Keratinocyte (primary cell): ENCODE measurements around the gene APH1B. TPM values are rescaled to one million over a fixed set of nuclear protein-coding genes. Genes with fewer than 3 reads are reported as not detected.

ENCODE experiments used
- DNase-seq: peaks from one replicate; pipeline ENCODE4 v3.0.0-alpha.2; 2011; ENCODE audit warnings: low read depth, missing footprints, low spot score
- FAIRE-seq: peaks from 2 replicates; lab custom pipeline; 2011; peaks lifted over from hg19 to GRCh38; lab: Jason Lieb, UNC
- H2AFZ ChIP-seq: 2 replicates; pipeline ENCODE4 v1.6.0; 2012; ENCODE audit warnings: low read length, control low read depth, inconsistent platforms; ENCODE audit not compliant: control insufficient read depth
- H3K27ac ChIP-seq: 2 replicates; pipeline ENCODE4 v1.5.1; 2011; ENCODE audit warnings: low read length; ENCODE audit not compliant: control insufficient read depth, insufficient read depth
- H3K27me3 ChIP-seq: 3 replicates; pipeline ENCODE4 v1.6.0; 2011; ENCODE audit warnings: low read length; ENCODE audit not compliant: control insufficient read depth, insufficient read depth; ENCODE audit errors: extremely low read depth
- H3K36me3 ChIP-seq, 2 experiments: 2 replicates in 1 of 2; 3 replicates in 1 of 2; pipeline ENCODE4 v1.5.1; 2011; ENCODE audit warnings: low read length in 2 of 2, mild to moderate bottlenecking in 1 of 2; ENCODE audit not compliant: control insufficient read depth in 2 of 2, insufficient read depth in 2 of 2; ENCODE audit errors: extremely low read depth in 1 of 2
- H3K4me1 ChIP-seq: 3 replicates; pipeline ENCODE4 v1.5.1; 2011; ENCODE audit warnings: low read length; ENCODE audit not compliant: control insufficient read depth, insufficient read depth; ENCODE audit errors: extremely low read depth
- H3K4me2 ChIP-seq: 3 replicates; pipeline ENCODE4 v1.6.0; 2011; ENCODE audit warnings: low read depth, low read length; ENCODE audit not compliant: control insufficient read depth, insufficient read depth; ENCODE audit errors: extremely low read depth
- H3K4me3 ChIP-seq, 3 experiments: fragments of 200-600 bp in 1 of 3; sonication (generic) in 1 of 3; 2 replicates in 2 of 3; 3 replicates in 1 of 3; pipeline ENCODE4 v1.5.1; 2011 to 2016; ENCODE audit warnings: low read length in 3 of 3, mild to moderate bottlenecking in 3 of 3, control low read depth in 2 of 3, inconsistent platforms in 1 of 3, low read depth in 1 of 3, mixed read lengths in 1 of 3, mixed run types in 1 of 3, moderate library complexity in 1 of 3; ENCODE audit not compliant: control insufficient read depth in 2 of 3, insufficient read depth in 2 of 3; ENCODE audit errors: extremely low read depth in 1 of 3
- H3K79me2 ChIP-seq: 2 replicates; pipeline ENCODE4 v1.6.0; 2012; ENCODE audit warnings: low read length; ENCODE audit not compliant: control insufficient read depth, insufficient read depth
- H3K9ac ChIP-seq: 3 replicates; pipeline ENCODE4 v1.6.0; 2011; ENCODE audit warnings: low read length; ENCODE audit not compliant: control insufficient read depth, insufficient read depth; ENCODE audit errors: extremely low read depth
- H3K9me1 ChIP-seq: 3 replicates; pipeline ENCODE4 v1.6.0; 2011; ENCODE audit warnings: low read length; ENCODE audit not compliant: control insufficient read depth, insufficient read depth; ENCODE audit errors: extremely low read depth
- H3K9me3 ChIP-seq: 2 replicates; pipeline ENCODE4 v1.5.1; 2012; ENCODE audit warnings: low read depth, low read length; ENCODE audit not compliant: control insufficient read depth
- H4K20me1 ChIP-seq: 3 replicates; pipeline ENCODE4 v1.6.0; 2011; ENCODE audit warnings: low read length; ENCODE audit not compliant: control insufficient read depth, insufficient read depth; ENCODE audit errors: extremely low read depth
- CTCF ChIP-seq, 3 experiments: IDR thresholded peaks in 1 of 3; conservative IDR thresholded peaks in 1 of 3; optimal IDR thresholded peaks in 1 of 3; 2 replicates in 2 of 3; 3 replicates in 1 of 3; pipeline versions ENCODE3 to v1.5.1; 2011; ENCODE audit warnings: low read length in 3 of 3, mild to moderate bottlenecking in 3 of 3, moderate library complexity in 2 of 3, control low read depth in 1 of 3, inconsistent platforms in 1 of 3; ENCODE audit not compliant: insufficient read depth in 2 of 3; ENCODE audit errors: extremely low read depth in 1 of 3
- EZH2 ChIP-seq: IDR thresholded peaks from one replicate; pipeline ENCODE4 v1.6.1; 2012; ENCODE audit warnings: inconsistent platforms, mild to moderate bottlenecking, low read length, moderate library complexity
- dilution Hi-C: fragments of 300-500 bp; cut with MboI; formaldehyde crosslinking; loops from one replicate; pipeline ENCODE4 v1.7.0; 2020; ENCODE audit warnings: low sequenced_read_pairs; ENCODE audit not compliant: extremely low pct_ligation_motif_present
- polyA plus RNA-seq, 5 experiments: library from polyadenylated mRNA; depleted of rRNA in 3 of 5; stranded (reverse) in 3 of 5; stranded (forward) in 1 of 5; unstranded in 1 of 5; fragments of >200 nt; gene quantifications; 1 replicate in 1 of 5; 2 replicates in 3 of 5; 3 replicates in 1 of 5; pipeline versions ENCODE4 v1.2.1 to v1.2.3, GENCODE V29; 2011 to 2012; ENCODE audit warnings: missing spikeins in 2 of 5, low read depth in 1 of 5, low replicate concordance in 1 of 5

The APH1B gene
- polyA plus RNA-seq, 1 donor (not counting 4 experiments of a cell fraction or from before 2014, with no cell fraction given) = 7.0 TPM

- Histone ChIP-seq H3K9me3 (no peaks in the 10 kb centered on the region), H4K20me1 (no peaks in the 10 kb centered on the region), H3K4me3 (no peak overlapping the region), H3K4me2 (no peak overlapping the region), H3K9ac (no peak overlapping the region), H3K9me1 (no peaks in the 10 kb centered on the region), H3K36me3 (peaks cover 0 to 13% of the 10 kb centered on the region in 2 experiments), H3K4me1 (peaks cover 8% of the 10 kb centered on the region), H2AFZ (no peak overlapping the region), H3K27ac (no peak overlapping the region), H3K27me3 (no peaks in the 10 kb centered on the region), H3K79me2 (no peaks in the 10 kb centered on the region)
- no peak for TF ChIP-seq CTCF (optimal IDR thresholded peaks at IDR 0.05 in 1 of 3, IDR thresholded peaks at IDR 0.05 in 1 of 3, conservative IDR thresholded peaks at IDR 0.05 in 1 of 3; ENCODE audit: extremely low read depth in 1 of 3, insufficient read depth in 2 of 3, low read length in 3 of 3)
- TF ChIP-seq EZH2 = no peak
- FAIRE-seq = no peak
- no peak for DNase-seq
- dilution Hi-C loops = no loop called here
Measured at GRCh38 chr15:63258658-63259057, 18.7 kb upstream of the APH1B start.

GRCh38 chr15:63260791-63261190, 16.6 kb upstream of the APH1B start:
- Histone ChIP-seq H3K27ac (no peak overlapping the region), H3K27me3 (no peaks in the 10 kb centered on the region), H3K4me3 (no peak overlapping the region), H3K9me1 (no peaks in the 10 kb centered on the region), H2AFZ (no peak overlapping the region), H3K4me2 (no peak overlapping the region), H3K36me3 (peaks cover 0 to 10% of the 10 kb centered on the region in 2 experiments), H3K9ac (no peak overlapping the region), H4K20me1 (no peaks in the 10 kb centered on the region), H3K79me2 (no peaks in the 10 kb centered on the region), H3K9me3 (no peaks in the 10 kb centered on the region), H3K4me1 (peaks cover 8% of the 10 kb centered on the region)
- no peak for DNase-seq
- no peak for TF ChIP-seq CTCF (optimal IDR thresholded peaks at IDR 0.05 in 1 of 3, IDR thresholded peaks at IDR 0.05 in 1 of 3, conservative IDR thresholded peaks at IDR 0.05 in 1 of 3; ENCODE audit: extremely low read depth in 1 of 3, insufficient read depth in 2 of 3, low read length in 3 of 3)
- no peak for TF ChIP-seq EZH2
- FAIRE-seq = no peak
- dilution Hi-C loops = no loop called here
